ENCODE results near the gene PLA2G2C.

PLA2G2C gene

DNA sequence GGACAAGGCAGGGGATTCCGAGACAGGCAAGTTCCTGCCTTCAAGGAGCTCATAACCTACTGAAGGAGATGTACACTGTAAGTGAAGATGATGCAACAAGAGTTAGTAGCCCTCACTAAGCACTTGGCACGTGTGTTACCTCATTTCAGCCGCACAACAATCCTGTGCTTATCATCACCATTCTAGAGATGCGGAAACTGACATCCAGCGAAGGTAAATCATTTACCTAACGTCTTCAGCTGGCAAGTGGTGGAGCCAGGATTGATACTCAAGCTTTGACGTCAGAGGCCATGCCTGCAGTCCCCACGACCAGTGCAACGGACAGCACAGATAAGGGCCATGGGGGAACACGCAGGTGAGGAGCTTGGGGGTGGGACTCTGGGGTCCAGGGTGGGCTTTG is 3.3 kb downstream of the PLA2G2C start:
- DNase-seq = no peak

DNA sequence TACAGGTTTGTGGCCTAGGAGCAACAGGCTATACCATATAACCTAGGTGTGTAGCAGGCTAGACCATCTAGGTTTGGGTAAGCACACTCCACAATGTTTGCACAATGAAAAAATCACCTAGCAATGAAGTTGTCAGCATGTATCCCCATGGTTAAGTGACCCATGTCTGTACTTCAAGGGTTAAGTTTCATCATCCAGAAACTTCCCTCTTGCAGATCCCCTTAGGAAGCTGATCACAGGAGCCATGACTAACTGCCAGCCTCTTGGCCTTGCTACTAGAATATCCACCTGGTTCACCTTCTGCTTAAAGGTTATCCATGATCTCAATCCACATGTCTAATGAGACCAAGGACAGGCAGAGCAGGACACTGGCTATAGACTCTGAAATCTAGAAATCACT is 3.9 kb downstream of the PLA2G2C start:
- DNase-seq = no peak

- DNase-seq = no peak
Measured at GRCh38 chr1:20180844-20181207, 5.5 kb downstream of the PLA2G2C start.

DNA sequence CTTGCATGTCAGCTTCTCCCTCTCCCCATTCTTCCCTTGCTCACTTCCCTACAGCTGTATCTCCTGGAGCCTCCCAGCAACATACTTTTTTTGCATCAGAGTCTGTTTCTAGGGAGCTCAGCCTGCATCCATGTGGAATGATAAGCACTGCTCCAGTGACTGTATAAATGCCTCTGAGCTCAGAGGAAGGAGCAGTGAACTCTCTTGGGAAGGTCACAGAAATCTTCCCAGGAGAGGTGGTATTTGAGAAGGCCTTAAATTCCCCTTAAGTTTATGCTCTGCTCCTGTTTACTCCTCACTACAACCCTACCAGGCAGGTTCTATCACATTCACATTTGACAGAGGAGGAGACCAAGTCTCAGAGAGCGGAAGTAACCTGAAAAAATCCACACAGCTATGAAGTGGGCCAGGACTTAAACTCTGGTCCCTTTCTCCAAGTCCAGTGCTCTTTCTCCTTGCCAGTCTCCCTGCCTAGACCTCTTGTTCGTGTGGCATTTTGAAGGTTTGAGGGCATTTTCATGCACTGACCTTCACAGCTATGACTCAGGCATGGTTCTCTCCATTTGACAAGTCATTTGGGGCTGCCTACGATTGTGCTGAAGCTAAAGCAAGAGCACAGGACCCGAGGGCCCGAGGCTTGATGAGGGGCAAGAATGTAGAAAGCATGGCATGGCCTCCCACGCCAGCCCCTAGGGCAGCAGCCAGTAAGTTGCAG is 6.0 kb downstream of the PLA2G2C start:
- DNase-seq = no peak

- no peak for DNase-seq
Measured at GRCh38 chr1:20179371-20180128, 6.8 kb downstream of the PLA2G2C start.

DNA sequence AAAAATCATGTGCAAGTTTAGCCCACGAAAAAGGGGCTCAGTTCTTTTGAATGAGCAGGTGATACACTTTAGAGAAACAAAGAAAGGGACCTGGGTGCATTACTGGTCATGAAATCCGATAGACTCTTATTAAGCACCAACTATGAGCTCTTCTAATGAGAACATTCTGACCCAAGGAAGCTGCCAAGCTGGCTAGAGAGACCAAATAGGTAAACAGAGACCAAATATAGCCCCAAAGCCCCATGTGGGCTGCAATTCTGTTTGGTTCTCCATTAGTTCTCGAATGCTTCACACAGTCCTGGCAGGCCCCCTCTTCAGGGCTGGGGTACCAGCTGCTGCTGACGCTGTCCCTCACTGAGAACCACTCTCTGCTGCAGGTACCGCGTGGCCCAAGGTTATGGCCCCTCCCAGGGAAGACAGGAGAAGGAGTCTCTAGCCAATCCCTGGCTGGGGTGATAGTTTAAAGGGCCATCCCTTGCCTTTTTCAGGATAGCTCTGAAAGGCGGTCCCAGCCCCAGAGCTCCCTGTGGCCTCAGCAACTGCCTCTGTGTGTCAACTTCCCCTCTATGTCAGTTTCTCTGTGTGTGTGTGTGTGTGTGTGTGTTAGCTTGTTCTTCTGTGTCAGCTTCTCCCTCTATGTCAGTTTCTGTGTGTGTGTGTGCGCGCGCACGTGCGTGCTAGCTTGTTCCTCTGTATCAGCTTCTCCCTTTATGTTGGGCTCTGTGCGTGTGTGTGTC is 7.5 kb downstream of the PLA2G2C start:
- DNase-seq = no peak

DNA sequence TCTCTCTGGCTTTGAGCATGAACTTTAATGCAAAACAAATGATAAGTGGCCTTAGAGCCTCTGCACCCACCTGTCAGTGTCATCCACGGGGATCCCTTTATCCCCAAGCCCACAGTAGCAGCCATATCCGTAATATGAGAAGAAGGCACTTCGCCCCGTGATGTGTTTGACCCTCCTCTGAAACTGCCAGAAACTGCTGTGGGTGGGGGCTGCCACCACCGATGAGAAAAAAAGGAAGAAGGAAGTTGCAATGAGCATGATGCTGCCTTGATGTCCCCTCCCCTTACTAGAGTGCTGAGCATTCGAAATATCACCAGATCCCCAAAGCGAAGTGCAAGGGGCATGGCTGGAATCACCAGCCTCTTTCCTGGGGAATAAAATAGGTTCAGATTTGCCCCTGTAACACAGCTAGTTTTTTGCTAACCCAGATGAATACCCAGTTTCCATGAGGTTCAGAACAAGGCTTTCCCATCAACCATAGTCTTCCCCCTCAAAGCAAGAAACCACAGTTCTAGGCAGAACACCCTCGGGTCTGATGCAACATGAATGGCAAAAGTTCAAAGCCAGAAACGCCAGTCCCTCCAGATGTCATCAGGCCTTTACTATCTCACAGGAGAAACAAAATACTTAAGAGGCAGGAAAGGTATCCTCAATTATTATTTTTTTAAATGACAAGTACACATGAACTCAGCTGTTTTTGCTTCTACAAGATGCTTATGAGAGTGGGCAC is 11.2 kb downstream of the PLA2G2C start:
- DNase-seq = no peak

- DNase-seq = no peak
Measured at GRCh38 chr1:20172033-20172590, 14.2 kb downstream of the PLA2G2C start.

DNA sequence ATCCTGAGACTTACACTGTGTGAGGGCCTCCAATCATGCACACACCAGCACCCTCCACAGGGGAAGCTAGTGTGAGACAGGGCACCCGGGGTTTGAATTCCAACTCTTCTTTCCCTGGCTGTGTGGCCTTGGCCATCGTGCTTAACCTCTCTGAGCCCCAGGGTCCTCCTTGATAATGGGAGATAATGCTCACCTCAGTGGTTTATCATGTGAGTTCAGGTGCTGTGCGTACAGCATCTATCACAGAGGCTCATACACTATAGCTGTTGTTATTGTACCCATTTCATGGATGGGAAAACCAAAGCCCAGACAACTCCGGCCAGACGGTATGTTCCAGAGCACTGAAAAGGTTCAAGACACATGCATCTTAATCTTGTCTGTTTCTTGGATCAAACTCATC is 16.4 kb downstream of the PLA2G2C start:
- no peak for DNase-seq

GRCh38 chr1:20168564-20169491 is 17.5 kb downstream of the PLA2G2C start:
- no peak for DNase-seq

DNA sequence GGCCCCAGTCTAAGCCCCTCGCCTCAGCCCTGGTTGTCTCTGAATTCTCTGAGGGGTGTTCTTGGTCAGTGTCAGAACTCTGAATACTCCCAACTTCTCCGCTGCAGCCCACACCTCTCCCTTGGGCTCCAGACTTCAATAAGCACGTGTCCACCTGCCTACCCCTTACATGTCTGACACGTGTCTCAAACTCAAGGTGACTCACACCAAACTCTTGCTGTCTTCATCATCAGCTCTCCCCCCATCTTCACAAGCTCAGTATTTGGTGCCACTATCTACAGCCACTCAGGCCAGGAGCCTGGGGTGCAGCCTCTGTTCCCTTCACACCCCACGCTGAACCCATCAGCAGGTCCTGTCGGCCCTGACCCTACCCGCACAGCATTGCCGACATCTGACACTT is 19.2 kb downstream of the PLA2G2C start:
- no peak for DNase-seq

- DNase-seq = no peak
Measured at GRCh38 chr1:20166051-20166450, 20.3 kb downstream of the PLA2G2C start.

- peak; percentile 8 for DNase-seq
Measured at GRCh38 chr1:20165522-20165951, 20.8 kb downstream of the PLA2G2C start.

- DNase-seq = no peak
Measured at GRCh38 chr1:20164694-20165202, 21.6 kb downstream of the PLA2G2C start.

DNA sequence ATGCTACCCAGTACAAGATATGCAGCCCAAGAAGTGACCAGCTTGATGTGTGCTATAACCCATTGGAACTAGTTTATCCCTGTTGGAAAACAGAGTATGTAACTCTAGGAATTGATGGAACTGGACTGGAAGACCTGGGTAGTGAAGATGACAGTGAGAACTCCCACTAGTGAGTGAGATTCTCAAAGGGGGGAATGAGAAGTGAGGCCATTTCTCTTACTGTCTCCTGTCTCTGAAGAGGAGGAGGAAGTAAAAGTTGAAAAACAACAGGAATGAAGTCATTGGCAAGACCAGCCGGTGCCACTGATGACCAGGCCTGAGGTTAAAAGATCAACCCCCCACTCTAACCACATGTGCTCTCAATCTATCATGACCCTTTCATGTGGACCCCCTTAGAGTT is 26.3 kb downstream of the PLA2G2C start:
- no peak for DNase-seq

- peak; percentile 8 for DNase-seq
Measured at GRCh38 chr1:20158358-20159070, 27.8 kb downstream of the PLA2G2C start.

DNA sequence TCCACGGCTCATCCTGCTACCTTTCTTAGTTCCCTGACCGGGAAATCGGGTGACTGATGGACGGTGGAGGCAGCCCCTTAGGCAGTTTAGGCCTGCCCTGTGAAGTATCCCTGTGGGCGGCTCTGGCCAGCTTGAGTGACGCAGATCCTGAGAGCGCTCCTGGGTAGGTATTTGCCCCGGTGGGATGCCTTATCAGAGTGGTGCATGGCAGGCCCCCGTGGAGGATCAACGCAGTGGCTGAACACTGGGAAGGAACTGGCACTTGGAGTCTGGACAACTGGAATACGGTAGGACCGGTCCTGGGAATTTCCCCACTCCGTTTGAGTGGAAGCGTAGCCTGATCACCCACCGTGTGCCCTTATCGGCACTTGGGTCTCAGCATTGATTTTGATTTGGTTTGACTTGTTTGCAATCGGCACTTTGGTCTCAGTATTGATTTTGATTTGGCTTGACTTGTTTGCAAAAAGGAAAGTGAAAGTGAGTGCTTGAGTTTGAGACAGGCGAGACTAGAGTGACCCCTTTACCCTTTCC is 32.0 kb downstream of the PLA2G2C start:
- DNase-seq = no peak

DNA sequence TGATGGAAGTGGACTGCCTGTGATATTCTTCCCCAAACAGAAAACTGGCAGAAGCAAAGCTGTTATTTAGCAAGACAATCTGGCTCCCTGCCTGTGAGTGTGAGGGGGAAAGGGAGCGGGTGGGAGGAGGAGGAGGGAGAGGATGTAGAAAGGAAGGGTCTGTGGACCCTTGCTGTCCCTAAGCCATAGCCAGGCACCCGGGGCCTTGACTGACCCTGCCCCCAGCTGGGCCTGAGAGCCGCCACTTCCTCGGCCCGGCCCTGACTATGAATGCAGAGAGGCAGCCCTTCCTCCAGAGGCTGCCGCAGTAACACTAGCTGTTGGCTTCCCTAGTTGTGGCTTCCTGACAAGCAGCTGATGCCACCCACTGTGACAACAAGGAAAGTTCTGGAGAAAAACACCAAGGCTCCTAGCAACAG is 33.3 kb downstream of the PLA2G2C start:
- no peak for DNase-seq

- no peak for DNase-seq
Measured at GRCh38 chr1:20152599-20152930, 33.8 kb downstream of the PLA2G2C start.

GRCh38 chr1:20151906-20152598 is 34.3 kb downstream of the PLA2G2C start:
- DNase-seq = peak; percentile 77

Measured in stimulated activated CD4-positive, alpha-beta T cell treated with anti-CD3 and anti-CD28 coated beads, Interleukin-1b, Interleukin-23, amount 100 ng/mL, for 48 hours (primary cell).